GM21576 (cell line): ENCODE results near the gene DNLZ.

Experiments used
- ATAC-seq: cut with Tn5 transposase; IDR thresholded peaks from one replicate; pipeline ENCODE4 v1.9.1; 2021; ENCODE audit warnings: mild to moderate bottlenecking, moderate library complexity; ENCODE audit not compliant: unreplicated experiment

The DNLZ gene

GRCh38 chr9:136397643-136398042 lies 34.1 kb upstream of the DNLZ start:
- no peak for ATAC-seq

DNA sequence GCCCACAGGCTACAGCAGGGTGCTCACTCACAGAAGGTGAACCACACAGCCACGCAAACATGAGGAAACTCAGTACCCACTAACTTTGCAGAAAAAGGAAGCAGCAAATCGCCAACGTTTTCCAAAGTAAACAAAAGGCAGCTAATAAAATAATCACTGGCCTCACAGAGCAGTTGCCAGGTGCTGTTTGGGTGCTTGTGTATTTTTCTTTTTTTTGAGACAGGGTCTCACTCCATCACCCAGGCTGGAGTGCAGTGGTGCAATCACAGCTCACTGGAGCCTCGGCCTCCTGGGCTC lies 32.6 kb upstream of the DNLZ start:
- no peak for ATAC-seq

DNA sequence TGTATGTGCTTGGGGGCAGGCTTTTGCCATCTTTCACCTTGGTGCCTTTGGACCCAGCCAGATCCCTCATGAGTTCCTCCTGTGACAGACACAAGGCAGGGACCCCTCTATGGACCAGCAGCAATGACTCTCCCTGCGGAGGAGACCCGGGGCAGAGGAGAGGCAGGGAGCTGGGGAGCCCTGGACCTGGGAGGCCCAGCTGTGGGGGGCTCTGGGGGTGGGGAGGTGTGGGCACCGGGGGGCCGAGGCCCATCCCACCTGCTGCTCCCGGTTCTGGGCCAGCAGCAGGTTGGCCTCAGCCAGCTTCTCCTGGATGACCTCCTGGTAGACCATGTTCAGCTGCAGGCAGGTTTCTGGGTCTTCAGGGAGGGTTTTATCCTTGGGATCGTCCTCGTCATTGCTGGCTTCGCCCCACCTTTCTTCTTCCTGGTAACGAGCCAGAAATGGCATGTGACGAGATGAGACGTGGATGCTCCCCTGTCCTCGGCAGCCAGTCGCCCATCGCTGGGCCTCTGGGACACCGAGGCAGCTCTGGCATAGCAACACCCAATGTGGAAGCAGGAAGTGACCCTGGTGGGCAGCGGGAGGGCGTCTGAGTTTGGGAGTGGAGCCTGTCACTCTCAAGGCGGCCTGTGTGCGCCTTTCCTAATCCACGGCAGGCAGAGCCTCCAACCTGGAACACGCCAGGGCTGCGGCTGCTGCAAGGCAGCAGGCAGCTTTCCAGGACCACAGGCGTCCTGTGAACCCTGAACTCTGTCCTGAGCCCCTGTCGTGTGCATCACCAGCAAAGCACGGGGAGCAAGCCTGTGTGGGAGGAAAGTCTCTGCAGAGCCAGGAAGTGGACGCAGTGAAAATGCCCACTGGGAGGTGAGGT lies 32.0 kb upstream of the DNLZ start:
- ATAC-seq: no peak

DNA sequence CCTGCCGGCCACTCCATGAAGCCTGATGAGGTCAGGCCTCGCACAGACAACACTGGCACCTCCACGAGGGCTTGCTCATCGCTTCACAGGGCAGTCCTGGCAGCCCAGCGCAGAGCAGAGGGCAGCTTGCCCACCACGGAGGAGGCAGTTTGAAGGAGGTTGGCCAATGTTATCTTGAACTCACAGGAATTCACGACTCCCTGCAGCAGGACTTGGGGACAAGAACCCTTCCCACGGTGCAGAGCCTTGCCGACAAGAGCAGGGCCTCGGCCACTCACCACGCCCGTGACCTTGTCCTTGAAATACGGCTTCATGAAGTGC lies 31.4 kb upstream of the DNLZ start:
- ATAC-seq: no peak

- no peak for ATAC-seq
Measured at GRCh38 chr9:136394312-136395019, 30.9 kb upstream of the DNLZ start.

GRCh38 chr9:136393531-136393930 lies 30.0 kb upstream of the DNLZ start:
- ATAC-seq: no peak

DNA sequence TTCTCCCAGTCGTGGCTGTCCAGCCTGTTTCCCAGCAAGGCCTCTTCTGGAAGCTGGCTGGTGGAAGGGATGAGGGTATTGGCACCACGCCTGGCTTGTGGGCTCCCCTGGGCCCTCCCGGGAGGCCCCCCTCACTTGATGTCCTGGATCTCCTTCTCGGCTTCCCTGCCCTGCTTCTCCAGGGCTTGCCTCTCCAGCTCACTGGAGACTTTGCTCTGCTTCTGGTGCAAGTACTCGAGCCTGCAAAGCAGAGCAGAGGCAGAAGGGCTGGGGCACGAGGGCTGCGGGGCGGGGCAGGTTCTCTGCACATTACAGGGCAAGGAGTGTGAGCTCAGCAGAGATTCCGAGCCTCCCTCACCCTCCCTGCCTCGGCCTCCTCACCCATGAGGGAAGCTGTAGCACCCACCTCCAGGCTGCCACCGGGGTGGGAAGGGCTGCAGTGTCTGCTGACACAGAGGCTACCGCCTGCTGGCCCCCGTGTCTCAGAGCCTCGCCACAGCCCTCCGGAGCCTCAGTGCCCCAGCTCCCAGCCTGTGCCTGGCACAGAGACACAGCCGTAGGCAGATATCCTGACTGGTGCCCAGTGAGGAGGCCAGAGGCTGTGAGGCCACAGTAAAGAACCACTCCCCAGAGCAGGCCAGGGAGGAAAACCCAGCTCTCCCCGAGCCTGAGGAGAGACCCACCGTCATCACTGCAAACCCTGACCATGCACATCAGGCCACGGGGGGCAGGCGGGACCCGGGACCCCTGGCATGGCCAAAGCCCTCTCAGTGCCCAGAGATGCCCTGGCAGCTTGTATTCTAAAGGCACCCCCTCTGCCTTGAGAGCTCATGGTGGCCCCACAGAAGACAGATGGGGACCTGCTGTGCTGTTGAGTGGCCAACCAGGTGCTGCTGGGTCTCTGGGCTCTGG lies 29.2 kb upstream of the DNLZ start:
- no peak for ATAC-seq

DNA sequence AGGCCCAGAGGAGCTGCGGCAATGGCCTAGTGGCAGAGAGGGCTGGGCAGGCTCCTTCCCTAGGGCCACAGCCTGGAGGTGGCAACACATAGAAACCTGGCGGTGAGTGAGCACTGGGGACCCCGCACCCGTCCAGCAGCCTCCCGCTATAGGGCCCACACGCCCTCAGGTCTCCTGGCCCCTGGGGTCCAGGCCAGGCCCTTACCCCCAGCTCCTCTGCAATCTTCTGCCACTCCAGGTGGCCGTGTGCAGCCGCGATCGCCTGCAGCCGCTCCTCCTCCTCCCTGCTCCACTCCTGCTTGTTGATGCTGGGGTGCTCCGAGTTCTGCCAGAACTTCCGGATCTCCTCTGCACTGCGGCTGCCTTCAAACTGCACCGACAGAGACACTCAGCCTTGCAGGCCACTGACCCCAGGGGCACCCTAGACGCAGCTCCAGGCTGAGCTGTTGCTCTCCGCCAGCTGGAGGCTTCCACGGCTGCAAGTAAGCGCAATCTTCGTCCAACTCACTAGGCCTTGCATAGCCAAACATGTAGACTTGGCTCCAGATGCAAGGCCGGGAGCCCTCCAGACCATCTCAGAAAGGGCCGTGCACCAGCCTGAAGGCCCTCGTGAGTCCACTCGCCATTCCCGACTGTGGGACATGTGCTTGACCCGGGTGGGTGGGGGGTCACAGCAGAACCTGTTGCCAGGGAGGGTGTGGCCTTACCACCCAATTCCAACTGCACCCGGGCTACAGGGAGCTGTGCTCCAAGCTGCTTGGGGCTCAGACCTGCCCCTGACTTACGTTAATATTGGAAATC lies 28.4 kb upstream of the DNLZ start:
- no peak for ATAC-seq

DNA sequence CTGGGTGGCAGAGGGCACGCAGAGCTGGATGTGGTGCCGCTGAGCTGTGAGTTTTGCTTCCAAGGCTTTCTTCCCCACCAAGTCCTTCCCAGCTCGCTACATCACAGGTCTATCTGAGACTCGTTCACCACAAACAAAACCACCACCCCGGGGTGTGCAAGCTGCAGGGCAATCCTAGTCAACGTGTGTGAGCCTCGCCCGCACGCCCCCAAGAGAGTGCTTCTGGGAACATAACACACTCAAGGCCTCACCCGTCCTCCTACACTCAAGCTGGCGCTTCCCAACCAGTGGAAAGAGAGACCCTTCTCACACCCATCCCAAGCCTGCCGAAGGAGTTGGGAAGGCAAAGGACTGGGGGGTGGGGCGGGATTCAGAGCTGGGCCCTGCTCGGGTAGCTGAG lies 25.9 kb upstream of the DNLZ start:
- ATAC-seq: no peak

DNA sequence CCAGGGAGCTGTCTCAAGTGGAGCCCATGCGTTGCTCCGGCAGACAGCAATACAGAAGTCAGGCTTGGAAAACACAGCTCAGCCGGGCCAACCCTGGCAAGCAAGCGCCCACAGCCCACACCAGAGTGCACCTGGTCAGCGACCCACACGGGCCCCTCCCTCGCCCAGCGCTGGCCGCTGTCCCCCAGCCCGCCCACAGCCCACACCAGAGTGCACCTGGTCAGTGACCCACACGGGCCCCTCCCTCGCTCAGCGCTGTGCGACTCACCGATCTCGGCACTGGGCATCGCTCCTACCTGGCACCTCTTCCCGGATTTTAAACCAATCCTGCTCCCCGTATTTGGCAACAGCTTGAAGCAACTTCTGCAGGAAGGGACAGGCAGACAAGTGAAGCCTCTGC lies 23.7 kb upstream of the DNLZ start:
- no peak for ATAC-seq

GRCh38 chr9:136386018-136386417 lies 22.5 kb upstream of the DNLZ start:
- no peak for ATAC-seq

DNA sequence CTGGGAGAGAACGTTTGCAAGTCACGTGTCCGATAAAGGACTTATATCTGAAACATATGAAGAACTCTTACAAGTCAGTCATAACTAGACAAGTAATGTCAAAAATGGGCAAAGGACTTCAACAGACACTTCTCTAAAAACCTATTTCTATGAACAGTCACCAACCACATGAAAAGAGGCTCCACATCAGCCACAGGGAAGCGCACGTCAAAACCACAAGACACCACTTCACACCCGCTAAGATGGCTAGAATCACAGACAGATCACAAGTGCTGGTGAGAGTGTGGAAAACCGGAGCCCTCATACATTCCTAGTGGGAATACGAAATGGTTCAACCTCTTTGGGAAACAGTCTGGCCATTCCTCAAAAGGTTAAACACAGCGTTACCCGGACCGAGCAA lies 21.5 kb upstream of the DNLZ start:
- ATAC-seq: no peak

DNA sequence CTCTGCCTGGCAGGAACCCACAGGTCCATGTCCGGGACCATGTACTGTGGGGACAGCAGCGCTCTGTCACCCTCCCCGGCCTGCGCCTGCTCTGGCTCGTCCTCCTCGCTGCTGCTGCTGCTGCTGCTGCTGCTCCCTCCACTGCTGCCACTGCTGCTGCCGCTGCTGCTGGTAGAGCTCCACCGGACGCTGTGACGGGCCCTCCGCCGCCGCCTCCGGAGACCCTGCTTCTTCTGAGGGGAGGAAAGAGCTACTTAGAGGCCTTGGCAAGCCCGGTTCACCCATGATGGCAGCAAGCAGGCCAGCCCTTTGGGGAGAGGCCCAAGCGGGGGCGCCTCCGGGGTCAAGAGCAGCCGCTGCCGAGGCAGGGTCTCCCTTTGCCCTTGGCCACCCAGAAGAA lies 19.9 kb upstream of the DNLZ start:
- ATAC-seq: no peak

DNA sequence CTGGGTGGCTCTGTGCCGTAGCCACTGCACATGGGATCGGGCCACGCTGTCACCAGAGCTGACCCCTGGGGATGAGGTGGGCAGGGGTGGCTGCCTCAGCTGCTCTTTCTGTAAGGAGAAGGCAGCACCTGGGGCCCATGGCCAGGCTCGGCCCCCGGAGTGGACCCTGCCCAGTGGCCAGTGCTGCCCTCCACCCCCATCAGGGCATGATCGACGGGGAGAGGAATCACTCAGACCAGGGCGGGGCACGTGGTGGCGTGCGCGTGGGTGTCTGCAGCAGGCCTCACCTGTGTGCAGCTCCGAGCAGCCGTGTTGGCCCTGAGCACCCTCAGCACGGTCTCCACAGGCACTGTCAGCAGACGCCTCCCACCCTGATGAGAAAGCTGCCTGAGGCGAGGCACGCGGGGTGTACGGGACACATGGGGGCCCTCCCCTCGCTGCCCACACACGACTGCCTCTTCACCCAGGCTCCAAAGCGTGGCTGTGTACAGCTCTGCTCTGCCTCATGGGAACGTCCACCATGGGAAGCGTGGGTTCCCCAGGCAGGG lies 18.5 kb upstream of the DNLZ start:
- no peak for ATAC-seq

- ATAC-seq: no peak
Measured at GRCh38 chr9:136381311-136381710, 17.8 kb upstream of the DNLZ start.

DNA sequence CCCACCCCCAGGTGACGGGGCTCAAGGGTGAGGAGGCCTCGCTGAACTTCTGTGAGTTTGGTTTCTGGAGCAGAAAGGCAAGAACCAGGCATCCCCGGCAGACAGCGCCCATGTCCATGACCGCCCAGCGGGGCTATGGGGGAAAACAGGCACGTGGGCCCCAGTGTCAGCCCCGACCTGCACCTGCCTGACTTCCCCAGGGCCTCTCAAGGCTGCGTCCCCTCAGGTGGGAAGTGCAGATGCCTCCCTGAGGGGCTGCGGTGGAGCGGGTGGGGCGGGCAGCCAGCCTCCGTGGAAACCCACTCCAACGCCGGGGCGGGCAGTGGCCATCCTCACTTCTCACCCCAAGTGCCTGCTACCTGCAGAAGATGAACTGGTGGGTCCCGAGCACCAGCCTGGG lies 16.8 kb upstream of the DNLZ start:
- ATAC-seq: no peak

- ATAC-seq: no peak
Measured at GRCh38 chr9:136379891-136380290, 16.3 kb upstream of the DNLZ start.

- ATAC-seq: no peak
Measured at GRCh38 chr9:136379401-136379800, 15.9 kb upstream of the DNLZ start.

GRCh38 chr9:136379003-136379287 lies 15.4 kb upstream of the DNLZ start:
- no peak for ATAC-seq

GRCh38 chr9:136378170-136379002 lies 14.8 kb upstream of the DNLZ start:
- ATAC-seq: no peak
